Measurements from ENCODE around the gene CD8B2.

CD8B2 gene

GRCh38 chr2:106532236-106532635, 45.1 kb downstream of the CD8B2 start:
- no peaks in the 10 kb centered on the region for H3K27me3 ChIP-seq
- DNase-seq: no peak
- no peak overlapping the region for H3K4me3 ChIP-seq (ENCODE audit: low read depth, low read length)
- H3K9me3 ChIP-seq: no peaks in the 10 kb centered on the region
- no peaks in the 10 kb centered on the region for H3K36me3 ChIP-seq
- no peak for TF ChIP-seq CTCF (IDR thresholded peaks at IDR 0.05; ENCODE audit: low read depth, low read length)
- no peaks in the 10 kb centered on the region for H3K4me1 ChIP-seq

- DNase-seq: no peak
- Histone ChIP-seq H3K36me3 (no peaks in the 10 kb centered on the region), H3K4me3 (ENCODE audit: low read depth, low read length) (no peak overlapping the region), H3K4me1 (no peaks in the 10 kb centered on the region), H3K9me3 (no peaks in the 10 kb centered on the region), H3K27me3 (no peaks in the 10 kb centered on the region)
- TF ChIP-seq CTCF (IDR thresholded peaks at IDR 0.05; ENCODE audit: low read depth, low read length): no peak
Measured at GRCh38 chr2:106534471-106534870, 47.3 kb downstream of the CD8B2 start.

GRCh38 chr2:106536490-106536889, 49.3 kb downstream of the CD8B2 start:
- no peak for DNase-seq
- no peak for TF ChIP-seq CTCF (IDR thresholded peaks at IDR 0.05; ENCODE audit: low read depth, low read length)
- H3K36me3 ChIP-seq: no peaks in the 10 kb centered on the region
- H3K9me3 ChIP-seq: no peaks in the 10 kb centered on the region
- H3K4me1 ChIP-seq: no peaks in the 10 kb centered on the region
- H3K27me3 ChIP-seq: no peaks in the 10 kb centered on the region
- H3K4me3 ChIP-seq (ENCODE audit: low read depth, low read length): no peak overlapping the region

GRCh38 chr2:106537047-106537446, 49.9 kb downstream of the CD8B2 start:
- DNase-seq: no peak
- Histone ChIP-seq H3K9me3 (no peaks in the 10 kb centered on the region), H3K36me3 (no peaks in the 10 kb centered on the region), H3K4me3 (ENCODE audit: low read depth, low read length) (no peak overlapping the region), H3K27me3 (no peaks in the 10 kb centered on the region), H3K4me1 (no peaks in the 10 kb centered on the region)
- no peak for TF ChIP-seq CTCF (IDR thresholded peaks at IDR 0.05; ENCODE audit: low read depth, low read length)

- no peak for DNase-seq
- Histone ChIP-seq H3K4me1 (no peaks in the 10 kb centered on the region), H3K27me3 (no peaks in the 10 kb centered on the region), H3K36me3 (no peaks in the 10 kb centered on the region), H3K9me3 (no peaks in the 10 kb centered on the region), H3K4me3 (ENCODE audit: low read depth, low read length) (no peak overlapping the region)
- no peak for TF ChIP-seq CTCF (IDR thresholded peaks at IDR 0.05; ENCODE audit: low read depth, low read length)
Measured at GRCh38 chr2:106537791-106538191, 50.6 kb downstream of the CD8B2 start.

GRCh38 chr2:106540886-106541285, 53.7 kb downstream of the CD8B2 start:
- Histone ChIP-seq H3K36me3 (no peaks in the 10 kb centered on the region), H3K4me3 (ENCODE audit: low read depth, low read length) (no peak overlapping the region), H3K9me3 (no peaks in the 10 kb centered on the region), H3K4me1 (no peaks in the 10 kb centered on the region), H3K27me3 (no peaks in the 10 kb centered on the region)
- DNase-seq: no peak
- TF ChIP-seq CTCF (IDR thresholded peaks at IDR 0.05; ENCODE audit: low read depth, low read length): no peak
